ENCODE results near the gene PCDH9. TPM values are rescaled to one million over a fixed set of nuclear protein-coding genes. Genes with fewer than 3 reads are reported as not detected.

Gene PCDH9
- polyA plus RNA-seq, 1 of the 3 experiments (the other 2 are of a cell fraction), result 1.3 TPM

DNA sequence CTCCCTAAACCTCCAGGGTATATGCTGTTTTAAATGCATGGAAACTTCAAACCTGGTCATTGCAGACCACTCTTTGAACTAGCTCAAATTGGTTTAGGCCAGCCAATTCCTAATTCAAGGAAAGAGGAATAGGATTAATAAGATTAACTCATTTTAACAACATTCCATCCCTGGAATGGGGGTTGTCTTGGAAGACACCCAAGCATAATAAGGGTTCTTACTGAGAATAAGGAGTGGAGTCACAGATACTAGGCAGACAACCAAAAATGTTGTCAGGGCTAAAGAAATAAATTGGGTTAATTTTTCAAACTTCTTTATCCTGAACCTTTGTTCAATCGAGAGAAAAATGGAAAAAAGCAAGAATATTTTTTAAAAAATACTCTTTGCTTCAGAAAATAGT, 186.2 kb downstream of the PCDH9 start:
- ChIA-PET CTCF (no interaction called here), POLR2A (no interaction called here)
- TF ChIP-seq CHD2 (IDR thresholded peaks at IDR 0.05; ENCODE audit: low read length, partially characterized antibody) (no peak), EP300 (IDR thresholded peaks at IDR 0.05; ENCODE audit: borderline replicate concordance in 1 of 2, low read depth in 1 of 2, low read length in 1 of 2) (no peak), RCOR1 (IDR thresholded peaks at IDR 0.05; ENCODE audit: low read length) (no peak), FOXM1 (IDR thresholded peaks at IDR 0.05; ENCODE audit: low read depth) (no peak), MXI1 (IDR thresholded peaks at IDR 0.05; ENCODE audit: low read depth, low read length) (no peak), RXRA (IDR thresholded peaks at IDR 0.05; ENCODE audit: borderline replicate concordance, low read depth) (no peak), SMC3 (IDR thresholded peaks at IDR 0.05; ENCODE audit: low read depth, low read length) (no peak)

DNA sequence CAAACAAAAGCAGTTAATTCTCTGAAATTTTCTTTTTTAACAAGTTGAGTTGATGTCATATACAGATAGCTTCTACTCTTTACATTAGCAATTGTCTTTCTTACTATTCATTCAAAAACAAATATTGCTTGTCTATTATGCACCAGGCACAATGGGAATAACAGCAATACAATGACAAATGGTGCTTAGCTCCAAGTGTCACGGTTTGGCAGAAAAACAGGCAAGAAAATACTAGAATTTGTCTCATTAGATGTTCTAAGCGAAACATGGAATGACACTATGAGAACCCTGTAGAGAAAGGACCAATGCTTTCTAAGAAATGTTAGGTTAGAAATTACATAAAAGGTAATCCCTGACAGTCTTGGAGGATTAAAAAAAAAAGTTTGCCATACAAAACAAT, 187.6 kb downstream of the PCDH9 start:
- TF ChIP-seq MAX (IDR thresholded peaks at IDR 0.05; ENCODE audit: low read depth) (no peak), POLR2AphosphoS5 (IDR thresholded peaks at IDR 0.05; ENCODE audit: low read depth, low read length) (no peak), ELF1 (IDR thresholded peaks at IDR 0.05) (no peak), NFIC (IDR thresholded peaks at IDR 0.05; ENCODE audit: borderline replicate concordance) (no peak), IRF3 (IDR thresholded peaks at IDR 0.05; ENCODE audit: low read depth, low read length) (no peak), YY1 (IDR thresholded peaks at IDR 0.05; ENCODE audit: low read depth) (no peak), REST (IDR thresholded peaks at IDR 0.05; ENCODE audit: low read depth, low read length) (no peak), RAD21 (IDR thresholded peaks at IDR 0.05; ENCODE audit: low read length) (no peak), RFX5 (IDR thresholded peaks at IDR 0.05; ENCODE audit: low read length) (no peak), MXI1 (IDR thresholded peaks at IDR 0.05; ENCODE audit: low read depth, low read length) (no peak), FOXM1 (IDR thresholded peaks at IDR 0.05; ENCODE audit: low read depth) (no peak), RXRA (IDR thresholded peaks at IDR 0.05; ENCODE audit: borderline replicate concordance, low read depth) (no peak), EZH2phosphoT487 (IDR thresholded peaks at IDR 0.05; ENCODE audit: borderline replicate concordance, low read depth) (no peak), TAF1 (IDR thresholded peaks at IDR 0.05; ENCODE audit: borderline replicate concordance, low read depth, low read length) (no peak), SIN3A (IDR thresholded peaks at IDR 0.05; ENCODE audit: borderline replicate concordance, low read depth, low read length) (no peak)
- TF ChIP-seq, protein P1, sequence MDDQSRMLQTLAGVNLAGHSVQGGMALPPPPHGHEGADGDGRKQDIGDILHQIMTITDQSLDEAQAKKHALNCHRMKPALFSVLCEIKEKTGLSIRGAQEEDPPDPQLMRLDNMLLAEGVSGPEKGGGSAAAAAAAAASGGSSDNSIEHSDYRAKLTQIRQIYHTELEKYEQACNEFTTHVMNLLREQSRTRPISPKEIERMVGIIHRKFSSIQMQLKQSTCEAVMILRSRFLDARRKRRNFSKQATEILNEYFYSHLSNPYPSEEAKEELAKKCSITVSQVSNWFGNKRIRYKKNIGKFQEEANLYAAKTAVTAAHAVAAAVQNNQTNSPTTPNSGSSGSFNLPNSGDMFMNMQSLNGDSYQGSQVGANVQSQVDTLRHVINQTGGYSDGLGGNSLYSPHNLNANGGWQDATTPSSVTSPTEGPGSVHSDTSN (IDR thresholded peaks at IDR 0.05), result no peak
- CTCF ChIA-PET, result no interaction called here
- WGBS (ENCODE audit: low lambda C conversion rate), result 37% methylated on average over 2 of the region's 2 CpGs
- Histone ChIP-seq H3K27me3 (ENCODE audit: insufficient read depth) (no peaks in the 10 kb centered on the region), H3K4me2 (no peak overlapping the region), H3K4me1 (ENCODE audit: control insufficient read depth in 1 of 2, insufficient read depth in 2 of 2, low read depth in 1 of 2, low read length in 1 of 2) (no peaks in the 10 kb centered on the region; a peak in 1 of 4 replicates), H4K20me1 (ENCODE audit: insufficient read depth) (no peaks in the 10 kb centered on the region), H3F3A (replicated peaks; ENCODE audit: insufficient read depth) (no peaks in the 10 kb centered on the region), H2AFZ (ENCODE audit: low read depth) (no peak overlapping the region), H3K27ac (ENCODE audit: low read depth in 2 of 2, low read length in 1 of 2) (no peak overlapping the region), H3K9me2 (no peaks in the 10 kb centered on the region), H3K9me3 (no peaks in the 10 kb centered on the region), H3K4me3 (ENCODE audit: low read depth in 2 of 2, low read length in 1 of 2) (no peak overlapping the region), H3K79me2 (ENCODE audit: insufficient read depth) (no peaks in the 10 kb centered on the region), H3K36me3 (replicated peaks in 1 of 2; ENCODE audit: control insufficient read depth in 1 of 2, insufficient read depth in 2 of 2, low read length in 1 of 2) (no peaks in the 10 kb centered on the region), H3K9ac (no peak overlapping the region)
- DNase-seq, result no peak
- POLR2A ChIA-PET, result no interaction called here

More for the DNA sequence above, 186.2 kb downstream of the PCDH9 start:
- Histone ChIP-seq H4K20me1 (ENCODE audit: insufficient read depth) (no peaks in the 10 kb centered on the region), H2AFZ (ENCODE audit: low read depth) (no peak overlapping the region), H3K9me3 (no peaks in the 10 kb centered on the region), H3K9me2 (no peaks in the 10 kb centered on the region), H3K4me3 (ENCODE audit: low read depth in 2 of 2, low read length in 1 of 2) (no peak overlapping the region), H3K4me1 (ENCODE audit: control insufficient read depth in 1 of 2, insufficient read depth in 2 of 2, low read depth in 1 of 2, low read length in 1 of 2) (no peaks in the 10 kb centered on the region; a peak in 1 of 4 replicates), H3K27me3 (ENCODE audit: insufficient read depth) (no peaks in the 10 kb centered on the region), H3K4me2 (no peak overlapping the region), H3K9ac (no peak overlapping the region), H3K79me2 (ENCODE audit: insufficient read depth) (no peaks in the 10 kb centered on the region), H3K27ac (ENCODE audit: low read depth in 2 of 2, low read length in 1 of 2) (no peak overlapping the region), H3F3A (replicated peaks; ENCODE audit: insufficient read depth) (no peaks in the 10 kb centered on the region), H3K36me3 (replicated peaks in 1 of 2; ENCODE audit: control insufficient read depth in 1 of 2, insufficient read depth in 2 of 2, low read length in 1 of 2) (no peaks in the 10 kb centered on the region)
- WGBS (ENCODE audit: low lambda C conversion rate), result 81% methylated on average over 1 of the region's 1 CpG
- no peak for DNase-seq

Measured in SK-N-SH (cell line).